Bronchial epithelial cell (primary cell): ENCODE data around the gene NKTR. TPM values are rescaled to one million over a fixed set of nuclear protein-coding genes. Genes with fewer than 3 reads are reported as not detected.

Source experiments
- DNase-seq: peaks from one replicate; pipeline ENCODE4 v3.0.0-alpha.2; 2010; ENCODE audit warnings: low read depth
- FAIRE-seq: peaks from 2 replicates; lab custom pipeline; 2011; peaks lifted over from hg19 to GRCh38; lab: Jason Lieb, UNC
- H3K27me3 ChIP-seq: 2 replicates; pipeline ENCODE4 v1.5.1; 2011; ENCODE audit warnings: low read length; ENCODE audit not compliant: control insufficient read depth, insufficient read depth
- H3K36me3 ChIP-seq: 2 replicates; pipeline ENCODE4 v1.5.1; 2011; ENCODE audit warnings: low read length; ENCODE audit not compliant: control insufficient read depth, insufficient read depth
- H3K4me3 ChIP-seq: 2 replicates; pipeline ENCODE4 v1.5.1; 2011; ENCODE audit warnings: mild to moderate bottlenecking, low read depth, low read length, control low read depth
- CTCF ChIP-seq: IDR thresholded peaks from 2 replicates; pipeline ENCODE4 v1.5.1; 2011; ENCODE audit warnings: mild to moderate bottlenecking, moderate library complexity, low read length, control low read depth, inconsistent platforms; ENCODE audit not compliant: insufficient read depth, severe bottlenecking
- total RNA-seq: library from RNA; depleted of rRNA; stranded (reverse); fragments of >200 nt; gene quantifications from 2 replicates; pipeline ENCODE4 v1.2.1, GENCODE V29; 2014

NKTR gene
- total RNA-seq, 1 donor from 2014 or later: 33.4 TPM

GRCh38 chr3:42653303-42653559, 52.7 kb downstream of the NKTR start:
- peaks cover 2% of the 10 kb centered on the region for H3K36me3 ChIP-seq
- no peaks in the 10 kb centered on the region for H3K27me3 ChIP-seq
- DNase-seq: no peak
- TF ChIP-seq CTCF: no peak
- FAIRE-seq: no peak
- H3K4me3 ChIP-seq: peak overlapping the region; percentile 75

- no peak for TF ChIP-seq CTCF
- Histone ChIP-seq H3K27me3 (no peaks in the 10 kb centered on the region), H3K36me3 (peaks cover 7% of the 10 kb centered on the region), H3K4me3 (peak within 1 kb of the TSS; percentile 75)
- FAIRE-seq (no peak), DNase-seq (no peak)
Observed at GRCh38 chr3:42653560-42654330, 53.3 kb downstream of the NKTR start, which contains the start of gene ZBTB47. Gene ZBTB47, plus strand, starts transcription at chr3:42653697. Its CDS starts 4,659 bp downstream, at chr3:42658356.

GRCh38 chr3:42654331-42655201, 54.1 kb downstream of the NKTR start:
- FAIRE-seq (no peak), DNase-seq (no peak)
- Histone ChIP-seq H3K4me3 (peak overlapping the region; percentile 75), H3K27me3 (no peaks in the 10 kb centered on the region), H3K36me3 (peaks cover 8% of the 10 kb centered on the region)
- TF ChIP-seq CTCF: no peak

- TF ChIP-seq CTCF: no peak
- H3K27me3 ChIP-seq: no peaks in the 10 kb centered on the region
- H3K4me3 ChIP-seq: peak overlapping the region; percentile 75
- peak; percentile 47 for FAIRE-seq
- peaks cover 10% of the 10 kb centered on the region for H3K36me3 ChIP-seq
- no peak for DNase-seq
Observed at GRCh38 chr3:42655331-42655888, 54.9 kb downstream of the NKTR start.

- TF ChIP-seq CTCF: no peak
- peaks cover 10% of the 10 kb centered on the region for H3K36me3 ChIP-seq
- FAIRE-seq: peak; percentile 18
- no peaks in the 10 kb centered on the region for H3K27me3 ChIP-seq
- H3K4me3 ChIP-seq: no peak overlapping the region
- DNase-seq: peak; percentile 56
Observed at GRCh38 chr3:42655980-42656679, 55.6 kb downstream of the NKTR start.
